ENCODE measurements around the gene SLC6A11.

DNA sequence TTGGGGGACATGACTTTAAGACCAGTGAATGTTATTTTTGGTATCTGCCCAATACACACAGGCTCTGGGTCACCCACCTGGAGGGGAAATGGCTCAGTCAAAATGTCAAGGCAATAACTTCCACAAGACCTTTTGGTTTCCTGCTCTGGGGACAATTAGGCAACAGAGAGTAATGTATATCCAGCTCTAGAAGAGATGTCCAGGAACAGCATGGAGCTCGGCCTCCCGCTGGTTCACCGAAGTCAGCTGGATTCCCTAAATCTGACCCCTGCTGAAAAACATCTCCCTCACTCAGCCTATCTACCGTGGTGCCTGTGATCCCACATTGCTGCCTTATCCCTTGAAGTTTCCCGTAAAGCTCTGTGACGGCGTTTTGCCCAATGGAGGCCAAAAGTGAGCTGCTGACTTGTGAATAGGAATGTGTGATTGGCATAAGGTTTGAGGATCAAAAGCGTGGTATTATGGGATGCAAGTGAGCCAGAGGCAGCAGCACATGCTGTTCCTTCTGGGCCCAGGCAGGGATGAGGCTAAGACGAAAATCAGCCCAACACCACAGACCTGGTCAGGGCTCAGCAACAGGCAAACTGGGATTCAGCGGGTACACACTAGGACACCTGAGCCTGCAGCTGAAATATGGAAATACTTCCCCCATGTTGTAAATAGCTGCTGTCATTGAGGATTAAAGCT lies 47.2 kb upstream of the SLC6A11 start:
- TF ChIP-seq, protein P1, sequence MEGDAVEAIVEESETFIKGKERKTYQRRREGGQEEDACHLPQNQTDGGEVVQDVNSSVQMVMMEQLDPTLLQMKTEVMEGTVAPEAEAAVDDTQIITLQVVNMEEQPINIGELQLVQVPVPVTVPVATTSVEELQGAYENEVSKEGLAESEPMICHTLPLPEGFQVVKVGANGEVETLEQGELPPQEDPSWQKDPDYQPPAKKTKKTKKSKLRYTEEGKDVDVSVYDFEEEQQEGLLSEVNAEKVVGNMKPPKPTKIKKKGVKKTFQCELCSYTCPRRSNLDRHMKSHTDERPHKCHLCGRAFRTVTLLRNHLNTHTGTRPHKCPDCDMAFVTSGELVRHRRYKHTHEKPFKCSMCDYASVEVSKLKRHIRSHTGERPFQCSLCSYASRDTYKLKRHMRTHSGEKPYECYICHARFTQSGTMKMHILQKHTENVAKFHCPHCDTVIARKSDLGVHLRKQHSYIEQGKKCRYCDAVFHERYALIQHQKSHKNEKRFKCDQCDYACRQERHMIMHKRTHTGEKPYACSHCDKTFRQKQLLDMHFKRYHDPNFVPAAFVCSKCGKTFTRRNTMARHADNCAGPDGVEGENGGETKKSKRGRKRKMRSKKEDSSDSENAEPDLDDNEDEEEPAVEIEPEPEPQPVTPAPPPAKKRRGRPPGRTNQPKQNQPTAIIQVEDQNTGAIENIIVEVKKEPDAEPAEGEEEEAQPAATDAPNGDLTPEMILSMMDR (IDR thresholded peaks at IDR 0.05): no peak
- TF ChIP-seq EZH2 (IDR thresholded peaks at IDR 0.05; ENCODE audit: borderline replicate concordance, insufficient read depth, low read depth, low read length, poor library complexity, severe bottlenecking): no peak

Measured in B cell (primary cell).